Left renal cortex interstitium (tissue), 4 donors: ENCODE results near the gene FCHSD2. TPM values are rescaled to one million over a fixed set of nuclear protein-coding genes. Genes with fewer than 3 reads are reported as not detected.

Experiments
- DNase-seq, 4 donors: peaks; one replicate each; pipeline ENCODE4 v3.0.0-alpha.2; 2013; ENCODE audit warnings: low read depth in 4 of 4, low spot score in 2 of 4, missing footprints in 1 of 4
- polyA plus RNA-seq, 4 donors: library from polyadenylated mRNA; unstranded; fragments of 120-200 nt; gene quantifications; one replicate each; pipeline ENCODE4 v1.2.1, GENCODE V29; 2013; ENCODE audit not compliant: insufficient read length in 4 of 4

Gene FCHSD2
- polyA plus RNA-seq = 10 to 100 TPM; 36.1 to 43.2 (median 37.8) TPM

DNA sequence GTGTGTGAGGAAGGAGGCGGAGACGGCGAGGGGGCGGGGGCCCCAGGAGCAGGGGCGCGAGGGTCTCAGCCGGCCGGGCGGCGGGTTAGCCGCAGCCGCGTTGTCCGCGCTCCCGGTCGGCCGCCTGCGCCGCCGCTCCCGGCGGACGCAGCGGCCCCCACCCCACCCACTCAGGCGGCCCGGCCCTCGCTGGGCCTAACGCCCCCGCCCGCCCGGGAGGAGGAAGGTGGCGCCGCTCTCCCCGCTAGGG, at the start of gene FCHSD2:
FCHSD2 (minus strand) TSS at position 191 of the 250 bp plus-strand sequence. CDS start 441 bp downstream, outside the sequence.
- no peak for DNase-seq

GRCh38 chr11:73191151-73191550, 49.0 kb upstream of the FCHSD2 start:
- DNase-seq = no peak

DNA sequence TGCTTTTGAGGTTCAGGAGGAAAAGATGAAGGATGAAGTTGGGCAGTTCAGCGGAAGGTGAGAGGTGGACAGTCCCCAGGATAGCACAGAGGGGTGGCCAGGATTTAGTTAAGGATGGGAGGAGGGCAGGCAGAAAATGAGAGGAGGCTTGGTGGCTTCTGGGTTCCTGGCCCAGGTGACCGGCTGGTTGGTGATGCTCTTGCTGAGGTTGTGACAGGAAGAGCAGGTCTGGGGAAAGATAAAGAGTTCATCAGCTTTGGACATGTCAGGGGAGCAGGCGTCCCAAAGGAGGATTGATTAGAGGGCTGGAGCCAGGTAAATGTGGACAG, 48.4 kb upstream of the FCHSD2 start:
- no peak for DNase-seq

- DNase-seq = no peak
Measured at GRCh38 chr11:73189723-73190556, 47.8 kb upstream of the FCHSD2 start.

- no peak for DNase-seq
Measured at GRCh38 chr11:73189315-73189714, 47.2 kb upstream of the FCHSD2 start.

GRCh38 chr11:73188301-73188700, 46.2 kb upstream of the FCHSD2 start:
- no peak for DNase-seq

DNA sequence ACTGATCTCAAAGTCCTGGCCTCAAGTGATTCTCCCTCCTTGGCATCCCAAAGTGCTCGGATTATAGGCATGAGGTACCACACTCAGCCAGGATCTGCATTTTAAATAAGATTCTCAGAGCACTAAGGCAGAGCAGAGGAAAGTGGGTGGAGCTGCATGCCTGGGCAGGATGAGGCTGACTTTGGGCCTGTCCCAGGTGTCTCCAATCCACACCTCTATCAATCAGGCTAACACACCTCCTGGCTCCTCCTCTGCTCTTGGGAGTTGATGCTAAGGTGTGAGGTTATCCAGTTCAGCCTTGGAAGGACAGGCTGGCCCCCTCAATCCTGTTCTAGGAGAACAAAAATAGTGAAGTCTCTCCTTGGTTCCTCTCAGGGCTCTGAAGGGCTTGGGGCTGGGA, 45.7 kb upstream of the FCHSD2 start:
- DNase-seq = no peak

DNA sequence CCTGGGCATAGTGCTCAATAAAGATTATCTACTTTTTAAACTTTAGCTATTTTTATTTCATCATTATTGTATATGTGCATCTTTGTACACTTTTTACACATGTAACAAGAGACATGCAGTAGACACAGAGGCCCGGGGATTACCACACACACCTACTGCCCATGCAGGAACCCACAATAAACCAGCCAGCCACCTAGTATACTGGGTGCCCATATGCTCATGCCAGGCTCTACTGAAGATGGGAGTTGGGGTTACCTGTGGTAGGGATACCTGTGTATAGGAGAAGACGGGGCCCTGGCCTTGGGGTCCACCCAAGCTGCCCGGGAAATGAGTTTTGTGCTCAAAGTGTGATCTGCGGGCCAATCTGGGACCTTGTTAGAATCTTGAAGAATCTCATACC, 44.8 kb upstream of the FCHSD2 start:
- no peak for DNase-seq

- no peak for DNase-seq
Measured at GRCh38 chr11:73186294-73186850, 44.3 kb upstream of the FCHSD2 start.

- no peak for DNase-seq
Measured at GRCh38 chr11:73185680-73186293, 43.7 kb upstream of the FCHSD2 start.

- DNase-seq = no peak
Measured at GRCh38 chr11:73184953-73185671, 43.0 kb upstream of the FCHSD2 start.

GRCh38 chr11:73182824-73183321, 40.8 kb upstream of the FCHSD2 start:
- DNase-seq = no peak

DNA sequence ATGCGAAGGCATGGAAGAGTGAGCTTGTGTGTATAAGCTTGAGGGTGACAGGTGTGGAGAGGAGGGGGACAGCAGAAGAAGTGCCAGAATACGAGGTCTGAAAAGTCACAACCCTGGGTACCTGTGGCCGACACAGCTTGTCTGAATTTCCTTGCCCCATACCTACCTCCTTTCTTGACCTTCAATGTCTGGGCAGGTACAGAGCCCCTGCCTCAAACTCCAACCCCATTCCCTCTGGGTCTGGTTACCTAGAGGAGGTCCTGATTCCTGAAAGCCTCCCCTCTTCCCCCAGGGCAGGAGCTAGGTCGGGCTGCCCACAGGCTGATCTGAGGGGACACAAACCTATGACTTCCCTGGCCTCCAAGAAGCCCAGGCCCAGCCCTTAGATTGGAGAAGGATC, 36.6 kb upstream of the FCHSD2 start:
- no peak for DNase-seq

DNA sequence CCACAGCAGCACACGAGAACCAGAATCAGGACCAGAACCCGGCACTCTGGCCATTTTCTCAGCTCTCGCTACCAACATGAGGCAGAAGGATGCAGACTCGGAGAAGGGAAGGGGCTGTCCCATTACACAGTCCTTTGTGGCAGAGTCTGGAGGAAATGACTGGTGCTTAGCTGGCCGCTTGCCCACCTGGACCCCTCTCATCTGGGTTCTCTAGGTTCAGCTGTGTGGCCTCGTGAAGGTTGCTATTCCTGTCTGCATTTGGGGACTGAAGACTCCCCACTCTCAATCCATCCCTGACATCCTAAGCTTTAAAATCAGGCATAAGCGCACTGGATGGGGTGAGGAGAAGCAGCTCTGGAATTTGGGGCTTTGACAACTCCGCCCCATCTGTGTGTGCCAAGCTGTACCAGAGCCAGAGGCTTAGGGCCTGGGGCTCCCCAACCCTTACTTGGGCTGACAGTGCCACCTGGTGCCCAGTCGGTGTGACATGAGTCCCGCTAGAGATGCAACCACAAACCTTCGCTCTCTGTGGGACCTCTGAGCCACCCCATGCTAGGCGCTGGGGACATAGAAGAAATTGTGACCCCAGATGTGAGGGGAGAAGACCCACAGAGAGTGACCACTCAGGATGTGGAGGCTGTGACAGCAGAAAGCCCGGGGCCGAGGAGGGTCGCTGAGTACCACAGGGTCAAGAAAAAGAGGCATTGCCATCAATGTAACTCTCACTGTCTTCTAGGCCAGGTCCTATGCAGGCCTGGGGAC, 35.8 kb upstream of the FCHSD2 start:
- peak; percentile 31 to 52 (median 40) for DNase-seq

DNA sequence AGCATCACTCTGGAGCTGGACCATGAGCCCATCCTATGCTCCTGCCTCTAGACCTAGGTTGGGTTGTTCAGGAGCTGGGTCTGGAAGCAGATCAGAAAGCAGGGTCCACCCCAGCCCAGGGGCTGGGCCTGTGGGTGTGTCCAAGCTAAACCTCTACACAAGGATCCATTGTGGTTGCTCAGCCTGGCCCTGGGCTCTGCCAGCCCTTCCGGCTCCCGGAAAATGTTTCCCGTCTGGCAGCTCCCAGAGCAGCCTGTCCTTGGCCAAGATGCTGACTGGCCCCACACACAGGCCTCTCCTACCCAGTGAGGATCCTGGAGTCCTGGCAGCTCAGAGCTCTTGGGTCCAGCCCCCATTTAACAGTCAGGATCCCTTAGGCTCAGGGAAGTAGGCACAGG, 35.3 kb upstream of the FCHSD2 start:
- no peak for DNase-seq

DNA sequence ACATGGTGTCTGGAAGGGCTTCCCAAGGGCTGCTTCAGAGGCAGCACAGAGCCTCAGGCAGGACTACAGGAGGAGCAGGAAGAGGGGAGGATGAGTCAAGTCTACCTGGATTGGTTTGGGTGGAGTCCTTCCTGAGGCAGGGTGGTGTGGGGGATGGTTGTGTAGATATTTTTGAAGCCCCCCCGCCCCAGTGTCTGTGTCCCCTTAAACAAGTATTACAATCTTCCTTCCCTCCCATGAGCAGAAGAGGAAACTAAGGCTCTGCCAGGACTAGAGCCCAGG, 34.7 kb upstream of the FCHSD2 start:
- DNase-seq = no peak

- no peak for DNase-seq
Measured at GRCh38 chr11:73176145-73176873, 34.2 kb upstream of the FCHSD2 start.

DNA sequence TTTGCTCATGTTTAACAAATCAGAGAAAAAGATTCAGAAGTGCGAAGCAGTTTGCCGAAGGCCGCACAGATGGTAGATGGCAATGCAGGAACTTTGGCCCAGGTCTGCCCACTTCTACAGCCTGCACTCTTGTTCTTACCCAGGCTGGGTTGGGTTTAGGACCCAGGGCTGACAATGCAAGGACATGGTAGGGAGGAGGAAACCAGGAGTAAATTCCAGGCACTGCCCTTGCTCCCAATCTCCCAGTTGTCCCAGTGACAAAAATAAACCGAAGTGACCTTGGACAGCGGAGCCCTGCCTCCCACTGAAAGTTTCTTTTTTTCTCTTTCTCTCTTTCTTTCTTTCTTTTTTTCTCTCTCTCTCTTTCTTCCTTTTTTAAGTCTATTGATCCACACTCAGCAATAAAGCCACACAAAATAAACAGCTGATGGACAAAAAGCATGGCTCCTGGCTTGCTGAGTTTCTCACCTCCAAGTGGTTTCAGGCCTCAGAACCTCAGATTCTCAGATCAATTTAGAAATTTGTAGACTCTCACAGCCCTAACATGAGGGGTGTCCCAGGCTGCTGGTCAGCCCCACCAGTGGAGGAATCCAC, 33.5 kb upstream of the FCHSD2 start:
- no peak for DNase-seq

DNA sequence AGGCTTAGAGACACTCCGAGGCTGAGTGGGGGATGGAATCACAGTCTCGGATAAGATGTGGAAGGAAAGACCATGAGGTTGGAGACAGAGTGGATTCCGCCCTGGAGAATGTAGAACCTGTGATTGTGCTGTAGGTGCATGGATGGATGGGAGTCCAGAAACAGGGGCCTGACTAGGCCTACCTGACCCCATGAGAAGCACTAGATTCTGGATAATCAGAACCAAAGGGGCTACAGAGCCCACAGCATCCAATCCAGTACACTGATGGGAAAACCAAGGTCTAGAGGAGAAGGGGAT, 32.3 kb upstream of the FCHSD2 start:
- no peak for DNase-seq
